GM10266 (cell line): ENCODE data around the gene EMP3.
A peak's percentile ranks its signal among the peaks of the same experiment; 100 is the strongest.
"Not testable (repeated sequence)": the region's sequence is repeated elsewhere in the genome, so short reads cannot be mapped to it uniquely, and the experiment has no call there.

ENCODE experiments used
- DNase-seq: peaks from one replicate; pipeline ENCODE4 v3.0.0; 2012; ENCODE audit errors: extremely low spot score
- TF ChIP-seq, protein P1 (sequence below): IDR thresholded peaks from 2 replicates; pipeline ENCODE4 v1.5.1; 2012; ENCODE audit warnings: mild to moderate bottlenecking, low read depth; ENCODE audit not compliant: control insufficient read depth, insufficient read depth; ENCODE audit errors: missing control alignments

Gene EMP3, protein sequence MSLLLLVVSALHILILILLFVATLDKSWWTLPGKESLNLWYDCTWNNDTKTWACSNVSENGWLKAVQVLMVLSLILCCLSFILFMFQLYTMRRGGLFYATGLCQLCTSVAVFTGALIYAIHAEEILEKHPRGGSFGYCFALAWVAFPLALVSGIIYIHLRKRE

DNA sequence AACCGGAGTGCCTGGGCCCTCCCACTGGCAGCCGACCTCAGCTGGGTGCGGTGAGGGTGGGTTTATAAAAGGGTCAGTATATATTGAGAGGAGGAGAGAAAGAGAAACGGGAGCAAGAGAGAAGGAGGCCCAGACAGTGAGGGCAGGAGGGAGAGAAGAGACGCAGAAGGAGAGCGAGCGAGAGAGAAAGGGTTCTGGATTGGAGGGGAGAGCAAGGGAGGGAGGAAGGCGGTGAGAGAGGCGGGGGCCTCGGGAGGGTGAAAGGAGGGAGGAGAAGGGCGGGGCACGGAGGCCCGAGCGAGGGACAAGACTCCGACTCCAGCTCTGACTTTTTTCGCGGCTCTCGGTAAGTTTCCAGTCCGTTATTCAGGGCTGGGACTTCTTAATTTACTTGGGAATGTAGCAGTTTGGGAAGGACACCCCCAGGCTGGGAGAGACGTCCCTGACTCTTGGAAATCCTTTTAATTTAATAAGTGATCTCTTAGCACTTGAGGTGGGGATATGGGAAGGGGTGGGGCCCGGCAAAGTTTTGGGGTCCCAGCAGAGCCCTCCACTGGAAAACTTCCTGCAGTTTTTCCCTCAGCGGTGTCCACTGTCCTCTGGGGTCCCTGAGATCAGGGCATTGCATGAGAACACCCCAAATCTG lies at the start of gene EMP3:
TSS of gene EMP3 (plus strand) at position 288 of the 646 bp plus-strand sequence. CDS start 1,293 bp downstream, outside the sequence.
- peak; percentile 74 for DNase-seq
- TF ChIP-seq, protein P1, sequence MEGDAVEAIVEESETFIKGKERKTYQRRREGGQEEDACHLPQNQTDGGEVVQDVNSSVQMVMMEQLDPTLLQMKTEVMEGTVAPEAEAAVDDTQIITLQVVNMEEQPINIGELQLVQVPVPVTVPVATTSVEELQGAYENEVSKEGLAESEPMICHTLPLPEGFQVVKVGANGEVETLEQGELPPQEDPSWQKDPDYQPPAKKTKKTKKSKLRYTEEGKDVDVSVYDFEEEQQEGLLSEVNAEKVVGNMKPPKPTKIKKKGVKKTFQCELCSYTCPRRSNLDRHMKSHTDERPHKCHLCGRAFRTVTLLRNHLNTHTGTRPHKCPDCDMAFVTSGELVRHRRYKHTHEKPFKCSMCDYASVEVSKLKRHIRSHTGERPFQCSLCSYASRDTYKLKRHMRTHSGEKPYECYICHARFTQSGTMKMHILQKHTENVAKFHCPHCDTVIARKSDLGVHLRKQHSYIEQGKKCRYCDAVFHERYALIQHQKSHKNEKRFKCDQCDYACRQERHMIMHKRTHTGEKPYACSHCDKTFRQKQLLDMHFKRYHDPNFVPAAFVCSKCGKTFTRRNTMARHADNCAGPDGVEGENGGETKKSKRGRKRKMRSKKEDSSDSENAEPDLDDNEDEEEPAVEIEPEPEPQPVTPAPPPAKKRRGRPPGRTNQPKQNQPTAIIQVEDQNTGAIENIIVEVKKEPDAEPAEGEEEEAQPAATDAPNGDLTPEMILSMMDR, result no peak

DNA sequence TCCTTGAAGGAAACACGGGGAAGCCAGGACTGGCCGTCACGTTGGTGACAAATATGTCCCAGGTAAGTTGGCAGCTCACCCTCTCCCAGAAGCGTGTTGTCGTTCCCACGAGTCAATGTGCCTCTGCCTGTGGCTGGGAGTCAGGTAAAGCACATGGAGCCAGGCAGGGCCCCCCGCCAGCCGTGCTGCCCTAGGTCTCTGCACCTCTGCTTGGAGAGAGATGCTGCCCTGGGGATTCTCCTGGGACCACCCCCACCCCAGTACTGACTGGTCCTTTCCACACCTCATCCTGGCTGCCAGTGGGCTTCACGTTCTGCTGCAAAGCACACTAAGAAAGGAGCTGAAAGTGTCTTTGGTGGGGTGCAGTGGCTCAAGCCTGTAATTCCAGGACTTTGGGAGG lies 45.6 kb upstream of the EMP3 start:
- TF ChIP-seq, protein P1, result no peak
- DNase-seq, result no peak

DNA sequence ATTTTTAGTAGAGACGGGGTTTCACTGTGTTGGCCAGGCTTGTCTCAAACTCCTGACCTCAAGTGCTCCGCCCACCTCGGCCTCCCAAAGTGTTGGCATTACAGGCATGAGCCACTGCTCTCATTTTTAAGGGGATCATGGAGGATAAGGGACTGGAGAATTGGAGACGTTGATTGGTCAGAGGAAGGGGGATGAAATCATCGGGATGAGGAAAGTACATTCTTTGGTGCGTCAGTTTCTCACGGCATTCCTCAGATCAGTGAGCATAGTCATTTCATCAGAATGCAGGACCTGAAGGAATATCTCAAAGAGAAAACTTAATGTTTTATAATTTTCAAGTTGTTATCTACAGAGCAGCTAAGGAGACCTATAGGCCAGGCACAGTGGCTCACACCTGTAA lies 41.4 kb upstream of the EMP3 start:
- TF ChIP-seq, protein P1, result no peak
- no peak for DNase-seq

DNA sequence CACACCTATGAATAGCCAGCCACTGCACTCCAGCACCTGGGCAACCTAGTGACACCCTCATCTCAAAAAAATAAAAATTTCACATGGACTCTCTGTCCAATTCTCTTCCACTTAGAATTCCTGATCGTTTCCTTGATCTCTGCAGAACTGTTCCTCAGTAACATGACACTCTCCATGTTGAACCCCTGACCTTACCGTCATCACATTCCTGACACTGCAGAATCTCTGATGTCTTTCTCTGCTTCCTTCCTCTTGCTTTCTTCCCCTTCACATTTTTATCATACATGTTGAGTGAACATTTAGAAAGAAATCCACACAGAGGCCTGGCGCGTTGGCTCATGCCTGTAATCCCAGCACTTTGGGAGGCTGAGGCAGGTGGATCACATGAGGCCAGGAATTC lies 40.5 kb upstream of the EMP3 start:
- TF ChIP-seq, protein P1, result no peak
- DNase-seq, result no peak

DNA sequence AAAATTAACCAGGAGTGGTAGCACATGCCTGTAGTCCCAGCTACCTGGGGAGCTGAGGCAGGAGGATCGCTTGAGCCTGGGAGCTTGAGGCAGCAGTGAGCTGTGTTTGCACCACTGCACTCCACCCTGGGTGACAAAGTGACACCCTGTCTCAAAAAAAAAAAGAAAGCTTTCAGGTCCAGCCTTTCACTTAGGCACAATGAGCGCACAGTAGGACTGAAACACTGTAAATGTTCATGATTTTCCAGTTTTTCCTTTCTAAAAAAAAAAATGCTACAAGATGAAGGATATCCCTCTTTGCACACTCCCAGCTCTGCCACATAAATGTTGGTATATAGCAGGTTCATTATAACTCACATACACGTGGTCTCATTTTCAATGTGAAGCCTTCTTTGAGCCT lies 37.6 kb upstream of the EMP3 start:
- no peak for DNase-seq
- TF ChIP-seq, protein P1, result no peak

DNA sequence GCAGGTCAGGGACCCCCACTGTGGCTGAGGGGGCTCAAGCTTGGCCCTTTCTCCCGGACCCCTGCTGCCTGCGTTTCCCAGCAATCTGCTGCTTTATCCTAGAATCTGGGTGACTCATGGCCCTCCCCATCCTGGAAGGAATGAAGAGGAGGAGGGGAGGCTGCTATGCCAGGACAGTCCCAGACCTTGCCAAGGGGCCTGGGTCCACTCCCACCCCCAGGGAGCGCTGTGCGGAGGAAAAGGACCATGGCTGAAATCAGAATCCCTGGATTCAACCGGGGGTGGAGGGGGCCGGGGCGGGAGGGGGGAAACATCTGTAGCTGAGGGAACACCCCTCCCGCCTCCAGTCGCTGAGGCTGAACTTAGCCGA lies 35.0 kb upstream of the EMP3 start:
- no peak for DNase-seq
- TF ChIP-seq, protein P1, result no peak

DNA sequence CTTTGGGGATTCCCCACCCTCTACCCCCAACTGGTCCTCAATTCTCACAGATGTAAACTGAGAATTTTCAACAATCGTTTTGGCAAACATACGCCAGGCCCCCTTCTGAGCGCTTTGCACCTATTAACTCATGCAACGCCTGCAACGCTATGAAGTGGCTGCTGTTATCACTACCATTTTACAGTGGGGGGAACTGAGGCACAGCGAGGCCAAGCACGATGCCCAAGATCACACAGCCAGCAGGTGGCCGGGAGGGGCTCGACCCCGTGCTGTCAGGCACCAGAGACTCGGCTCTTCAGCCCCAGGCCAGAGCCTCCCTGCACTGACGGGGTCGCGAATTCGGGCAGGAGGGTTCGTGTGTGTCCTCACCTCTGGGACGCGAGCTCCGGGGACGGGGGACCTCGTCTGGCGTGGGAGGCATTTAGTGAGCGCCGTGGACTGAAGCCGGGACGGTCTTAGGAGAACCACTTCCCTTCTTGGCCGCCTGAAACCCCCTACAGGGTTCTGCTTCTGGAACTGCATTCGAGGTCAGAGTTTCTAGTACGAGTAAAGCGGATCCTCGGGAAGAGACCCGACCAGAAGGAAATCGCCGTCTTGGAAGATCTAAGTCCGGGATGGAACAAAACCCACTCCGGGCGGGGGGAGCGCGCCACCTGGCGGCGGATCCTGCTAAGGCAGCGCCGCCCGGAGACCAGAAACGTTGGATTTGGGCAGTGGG lies 34.4 kb upstream of the EMP3 start:
- TF ChIP-seq, protein P1, result peak; percentile 87
- peak; percentile 68 for DNase-seq

DNA sequence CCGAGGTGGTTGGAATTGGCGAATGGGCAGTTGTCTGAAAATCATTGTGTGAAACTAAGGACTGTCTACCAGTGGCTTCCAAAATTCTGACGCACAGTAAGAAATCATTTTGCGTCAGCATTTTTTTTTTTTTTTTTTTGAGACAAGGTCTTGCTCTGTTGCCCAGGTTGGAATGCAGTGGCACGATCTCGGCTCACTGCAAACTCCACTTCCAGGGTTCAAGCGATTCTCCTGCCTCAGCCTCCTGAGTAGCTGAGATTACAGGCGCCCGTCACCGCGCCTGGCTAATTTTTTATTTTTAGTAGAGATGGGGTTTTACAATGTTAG lies 33.9 kb upstream of the EMP3 start:
- DNase-seq, result not testable (repeated sequence)
